Activated CD4-positive, alpha-beta T cell treated with anti-CD3 and anti-CD28 coated beads, Interleukin-2, Interleukin-6, amounts not matched to agents 100 ng/mL and 50 ng/mL, durations not matched to agents 16 hours and 8 hours (primary cell): Measurements from ENCODE around the gene ELAVL2.

Experiments
- DNase-seq: peaks from one replicate; pipeline ENCODE4 v3.0.0-alpha.2; 2020

Gene ELAVL2

DNA sequence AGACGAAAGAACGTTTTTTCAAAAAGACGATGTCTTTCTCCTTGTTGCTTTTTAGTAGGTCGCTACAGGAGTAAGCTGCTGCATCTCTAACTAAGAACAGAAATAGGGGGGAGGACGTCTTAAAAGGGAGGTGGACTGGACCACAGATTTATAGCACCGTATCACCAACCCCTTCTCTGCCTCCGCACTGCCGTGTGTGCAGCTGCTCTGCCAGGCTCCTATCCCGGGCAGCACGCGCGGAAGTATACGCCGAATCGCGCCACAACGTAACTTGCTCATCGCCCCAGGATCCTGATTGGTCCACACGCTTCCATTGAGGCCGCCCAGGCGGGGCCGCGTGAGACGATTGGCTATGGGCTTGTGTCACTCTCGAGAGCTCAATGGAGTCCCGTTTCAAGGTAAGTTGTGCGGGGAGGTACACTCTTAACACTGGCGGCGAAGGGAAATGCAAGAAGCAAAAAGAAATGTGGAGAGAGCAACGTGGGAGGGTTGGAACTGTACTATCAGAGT lies at the start of gene ELAVL2:
Gene ELAVL2 (minus strand): TSS at position 121 of the 510 bp plus-strand sequence. CDS start 64,006 bp downstream, outside the sequence.
- peak; percentile 55 for DNase-seq

DNA sequence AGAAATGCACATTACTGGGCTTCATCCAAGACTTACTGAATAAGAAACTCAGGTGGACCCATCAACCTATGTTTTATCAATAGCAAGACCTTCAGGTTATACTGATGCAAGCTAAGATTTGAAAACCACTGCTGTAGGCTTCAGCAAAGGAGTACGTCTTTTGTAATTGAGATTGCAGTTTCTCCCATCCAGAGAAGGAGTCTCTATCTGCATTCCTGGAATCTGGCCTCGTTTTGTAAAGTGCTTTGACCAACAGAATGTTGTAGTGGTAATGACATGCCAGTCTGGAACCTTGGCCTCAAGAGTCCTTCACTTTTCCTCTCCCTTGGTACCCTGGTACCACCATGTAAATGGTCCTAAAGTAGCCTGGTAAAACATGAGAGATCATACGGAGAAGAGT lies 32.2 kb upstream of the ELAVL2 start:
- DNase-seq = no peak

DNA sequence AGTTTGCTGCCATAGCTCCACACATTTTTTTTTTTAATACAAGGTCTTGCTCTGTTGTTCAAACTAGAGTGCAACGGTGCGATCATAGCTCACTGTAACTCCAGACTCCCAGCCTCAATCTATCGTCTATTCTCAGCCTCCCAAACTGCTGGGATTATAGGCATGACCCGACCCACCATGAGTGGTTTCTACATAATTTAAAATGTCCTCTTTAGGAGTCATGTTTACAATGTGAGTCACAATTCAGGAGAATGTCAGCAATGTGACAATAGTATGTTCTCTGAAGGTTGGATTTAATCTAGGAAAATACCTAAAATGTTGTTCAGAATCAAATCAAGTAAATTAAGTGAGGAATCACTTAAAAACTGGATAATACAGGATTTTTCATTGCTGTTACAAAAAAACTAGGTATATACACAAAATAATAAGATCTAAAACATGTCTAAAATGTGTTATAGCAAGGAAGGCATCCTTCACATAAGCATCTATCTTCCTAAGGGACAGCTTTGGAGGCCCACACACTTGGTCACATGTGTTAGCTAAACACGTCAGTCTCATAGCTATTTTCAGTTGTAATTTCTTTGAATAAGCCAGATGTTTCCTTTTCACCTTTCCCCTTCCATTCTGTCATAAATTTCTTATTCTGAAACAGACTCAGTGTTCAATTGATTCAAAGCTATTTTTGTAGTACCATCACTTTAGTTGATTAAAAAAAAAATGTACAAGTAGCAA lies 30.0 kb upstream of the ELAVL2 start:
- no peak for DNase-seq

DNA sequence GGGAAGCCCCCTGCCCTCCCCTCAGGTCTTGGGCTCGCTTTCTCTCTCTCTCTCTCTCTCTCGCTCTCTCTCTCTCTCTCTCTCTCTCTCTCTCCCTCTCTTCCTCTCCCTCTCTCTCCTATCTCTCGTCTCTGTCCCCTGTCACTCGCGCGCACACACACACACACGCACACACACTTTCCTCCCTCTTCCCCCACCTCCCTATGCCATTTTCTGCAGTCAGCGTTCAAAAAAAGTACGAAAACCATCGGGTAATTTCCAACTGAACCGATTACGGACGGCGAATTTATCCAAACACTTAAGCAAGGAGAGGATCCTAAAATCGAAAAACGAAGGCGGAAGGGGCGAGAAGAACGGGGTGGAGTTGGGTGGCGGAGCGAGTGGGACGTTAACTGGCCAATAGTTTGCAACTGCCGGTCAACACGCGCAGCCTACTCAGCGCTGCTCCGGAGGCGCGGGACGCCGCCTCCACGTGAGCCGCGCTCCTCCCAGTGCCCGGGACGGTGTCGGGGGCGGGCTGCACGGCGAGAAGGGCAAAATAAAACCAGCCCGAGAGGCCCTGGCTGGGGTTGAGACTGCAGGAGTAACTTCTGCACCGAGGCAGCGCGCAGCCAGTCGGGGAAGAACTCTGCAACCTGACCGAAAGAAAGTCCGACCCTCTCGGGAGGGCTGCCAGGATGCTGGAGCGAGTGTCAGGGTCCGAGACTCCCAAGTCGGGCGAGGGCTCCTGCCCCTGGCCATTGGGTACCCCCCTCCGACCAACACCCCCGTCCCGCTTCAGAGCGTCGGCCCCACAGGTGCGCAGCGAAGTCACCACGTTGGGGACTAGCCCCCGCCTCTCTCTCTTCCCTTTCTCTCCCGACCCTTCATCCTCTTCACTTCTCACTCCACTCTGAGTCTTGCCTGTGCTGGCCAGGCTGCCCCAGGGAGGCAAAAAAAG lies 24.9 kb upstream of the ELAVL2 start:
- DNase-seq = no peak

DNA sequence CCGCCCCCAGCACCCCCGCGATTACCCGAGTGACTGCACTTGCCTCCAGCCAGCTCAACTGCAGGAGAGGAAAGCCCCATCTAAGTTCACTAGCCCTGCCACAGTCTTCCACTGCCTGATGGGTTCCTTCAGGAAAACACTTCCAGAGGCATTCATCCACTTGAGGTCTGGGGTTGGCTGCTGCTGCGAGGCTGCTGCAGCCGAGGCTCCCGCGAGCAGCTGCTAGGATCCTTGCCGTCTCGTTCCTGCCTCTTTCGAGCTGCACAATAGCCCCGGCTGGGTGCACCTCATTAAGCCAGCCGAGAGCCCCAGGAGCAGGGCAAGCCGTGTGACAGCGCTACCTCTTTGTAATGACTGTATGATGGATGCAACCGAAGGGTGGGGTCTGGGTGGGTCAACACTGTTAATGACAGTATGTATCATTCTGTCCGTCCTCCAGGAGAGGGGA lies 24.2 kb upstream of the ELAVL2 start:
- no peak for DNase-seq

DNA sequence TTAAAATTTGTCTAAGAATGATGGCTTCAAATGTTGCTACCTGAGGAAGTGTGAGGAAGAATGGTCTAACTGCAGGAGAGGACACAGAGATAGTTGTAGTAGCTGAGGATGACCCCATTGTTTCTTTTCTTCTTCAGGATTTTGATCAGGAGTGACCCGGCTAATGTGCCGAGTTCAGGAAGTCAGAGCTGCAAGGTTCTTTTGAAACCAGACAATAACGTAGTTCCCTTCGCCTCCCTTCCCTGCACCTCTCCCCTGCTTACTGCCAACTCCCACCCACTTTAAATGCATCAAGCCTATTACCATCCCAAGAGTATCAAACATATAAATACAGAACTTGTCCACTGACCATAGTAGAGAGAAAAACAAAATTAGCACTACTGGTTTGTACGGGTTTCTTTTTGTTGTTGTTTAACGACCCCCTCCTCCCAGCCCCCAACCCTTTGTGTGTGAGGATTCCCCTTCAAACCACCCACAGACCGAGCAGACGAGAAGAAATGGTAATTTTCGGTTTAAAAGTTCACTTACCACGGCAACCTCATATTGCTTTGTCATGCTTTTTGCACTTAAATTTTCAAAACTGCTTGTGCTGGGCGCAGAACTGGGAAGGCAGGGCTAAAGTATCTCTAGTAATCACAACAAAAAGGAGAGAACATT lies 23.5 kb upstream of the ELAVL2 start:
- DNase-seq = no peak

DNA sequence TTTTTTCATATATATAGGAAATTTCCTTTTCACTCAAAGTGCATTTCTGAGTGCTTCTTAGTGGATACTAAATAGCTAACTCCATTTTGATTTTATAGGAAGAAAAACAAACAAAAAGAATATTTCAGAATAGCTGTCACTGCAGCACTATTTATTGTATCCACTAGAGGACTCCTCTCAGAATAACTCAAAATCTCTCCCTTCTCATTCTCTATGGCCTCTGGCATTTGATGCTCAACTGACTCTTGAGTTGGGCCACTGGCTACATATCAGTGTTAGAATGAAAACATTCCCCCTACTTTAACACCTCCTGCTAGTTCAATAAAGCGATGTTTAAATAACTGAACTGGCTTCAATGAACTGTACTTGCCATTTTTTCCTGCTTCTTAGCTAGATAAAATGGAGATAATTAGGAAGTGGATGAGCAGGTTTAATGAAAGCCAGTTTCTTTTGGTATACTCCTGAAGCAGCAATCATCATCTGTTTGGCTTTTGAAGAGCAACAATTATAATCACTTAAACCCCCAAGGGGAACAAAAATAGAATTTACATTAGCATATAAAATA lies 16.6 kb upstream of the ELAVL2 start:
- no peak for DNase-seq

DNA sequence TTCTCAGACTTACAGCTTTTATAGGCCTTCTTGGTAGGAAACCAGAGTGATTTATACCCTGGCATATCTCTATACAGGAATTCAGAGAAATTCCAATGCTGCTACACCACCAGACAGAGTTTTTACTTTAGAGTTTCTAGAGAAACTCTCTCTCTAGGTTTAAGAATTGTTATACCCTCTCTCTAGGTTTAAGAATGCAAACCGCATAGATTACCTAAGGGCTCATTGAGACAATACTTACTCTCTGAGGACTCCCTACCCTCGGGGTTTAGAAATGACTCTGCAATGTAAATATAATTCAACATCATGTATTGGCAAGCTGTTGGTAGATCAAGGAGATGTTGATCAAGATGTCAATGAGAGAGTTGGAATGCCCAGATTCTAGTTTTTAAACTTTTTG lies 15.3 kb upstream of the ELAVL2 start:
- no peak for DNase-seq

DNA sequence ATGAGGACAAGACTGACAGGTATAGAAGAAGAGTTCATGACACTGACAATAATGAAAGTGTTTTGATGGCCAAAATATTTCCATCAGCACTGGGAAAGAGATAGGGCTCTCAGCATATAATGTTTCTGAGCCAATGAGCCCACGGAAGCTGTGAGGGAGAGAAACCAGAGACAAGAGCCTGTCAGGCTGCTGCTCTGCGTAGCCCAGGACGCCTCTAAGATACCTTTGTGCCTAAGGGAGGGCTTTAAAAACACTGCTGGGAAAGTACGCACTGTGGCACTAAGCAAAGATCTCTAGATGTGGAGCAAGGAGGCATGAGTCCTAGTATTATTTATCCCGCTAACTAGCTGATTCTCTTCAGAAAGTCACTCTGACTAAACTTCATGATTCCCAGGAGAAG lies 11.0 kb upstream of the ELAVL2 start:
- DNase-seq = no peak

DNA sequence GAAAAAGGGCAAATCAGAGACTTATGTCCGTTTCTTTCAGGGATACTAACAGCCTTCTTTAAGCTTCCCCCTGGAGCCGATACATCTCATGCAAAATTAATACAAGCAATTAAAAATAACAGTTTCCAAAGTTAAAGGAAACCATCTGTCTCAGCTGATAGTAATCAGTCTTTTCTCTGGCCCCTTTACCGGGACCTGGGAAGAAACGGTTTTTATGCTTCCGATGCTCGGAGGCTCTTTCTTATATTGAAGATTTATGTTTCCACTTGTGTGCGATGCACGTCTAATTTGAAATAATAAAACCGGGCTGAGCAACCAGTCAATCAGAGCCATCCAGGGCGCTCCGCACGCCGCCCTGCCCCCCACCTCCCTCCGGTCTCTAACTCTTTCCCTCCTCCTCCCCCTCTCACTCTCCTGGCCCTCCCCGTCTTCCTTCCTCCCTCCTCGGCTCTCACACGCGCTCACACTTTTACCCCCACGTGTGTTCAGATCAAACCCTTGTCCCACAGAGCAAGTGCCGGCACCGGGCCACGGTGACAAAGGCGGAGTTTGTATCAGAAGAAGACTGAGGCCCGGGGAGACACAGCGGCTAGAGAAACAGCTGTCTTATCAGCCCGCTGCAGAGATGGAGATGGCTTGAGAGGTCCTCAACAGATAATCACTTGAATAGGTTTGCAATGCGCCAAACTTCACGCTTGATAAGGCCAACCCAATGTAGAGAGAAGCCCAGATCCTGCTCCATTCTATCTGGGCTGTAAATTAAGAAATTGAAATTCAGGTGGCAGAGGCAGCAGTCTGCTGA lies 5.1 kb upstream of the ELAVL2 start:
- DNase-seq = no peak

DNA sequence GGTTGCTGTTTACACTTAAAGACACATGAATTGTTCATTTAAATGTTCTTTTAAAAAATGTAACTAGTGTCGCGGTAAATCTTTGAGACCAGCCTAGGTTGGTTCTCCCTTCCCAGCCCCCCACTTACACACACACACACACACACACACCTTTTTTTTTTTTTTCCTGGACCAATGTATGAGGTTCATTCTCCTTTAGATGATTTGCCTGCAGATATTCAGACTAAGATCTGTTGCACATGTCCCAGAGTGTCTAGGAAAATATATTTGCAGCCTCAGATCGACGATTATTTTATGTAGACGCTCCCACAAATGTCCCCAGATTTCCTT lies 4.4 kb upstream of the ELAVL2 start:
- no peak for DNase-seq

DNA sequence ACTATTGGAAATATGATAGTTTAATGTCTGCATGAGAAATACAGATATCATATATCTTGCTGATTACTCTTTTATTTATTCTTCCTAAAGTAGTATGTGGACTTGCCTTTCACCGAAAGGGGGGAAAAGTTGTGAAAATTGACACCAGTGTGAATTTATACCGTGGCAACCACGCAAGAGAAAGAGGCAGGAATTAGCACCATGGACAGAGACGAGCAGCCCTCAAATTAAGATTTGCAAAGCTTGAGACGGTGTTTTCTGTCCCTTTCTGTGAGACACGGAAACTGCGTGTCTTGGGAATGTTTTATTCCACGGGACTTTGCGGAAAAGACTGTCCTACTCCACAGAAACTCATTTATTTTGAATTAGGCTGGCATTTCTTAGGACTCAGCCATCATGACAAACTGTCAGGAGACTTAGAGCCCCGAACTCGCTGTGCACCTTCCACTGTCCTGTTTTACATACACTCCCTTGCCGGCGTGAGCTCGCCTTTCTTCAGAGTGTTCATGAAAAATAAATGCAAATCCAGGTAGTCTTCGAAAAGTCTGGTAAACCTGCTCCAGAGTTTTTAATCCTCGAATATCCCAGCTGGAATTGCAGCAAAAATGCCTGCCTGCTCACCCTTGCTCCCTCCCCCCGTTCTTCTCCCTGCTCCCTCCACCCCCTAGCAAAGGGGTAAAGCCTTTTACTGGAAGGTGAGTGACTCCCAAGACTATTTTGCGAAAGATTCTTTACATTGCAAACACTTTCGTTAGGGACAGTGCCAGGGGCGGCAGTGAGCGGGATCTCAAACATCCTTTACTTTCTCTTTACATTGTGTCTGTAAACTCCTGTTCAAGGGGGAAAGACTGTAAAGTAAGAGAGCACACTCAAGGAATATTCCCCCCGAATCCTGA lies 3.8 kb upstream of the ELAVL2 start:
- DNase-seq = no peak

DNA sequence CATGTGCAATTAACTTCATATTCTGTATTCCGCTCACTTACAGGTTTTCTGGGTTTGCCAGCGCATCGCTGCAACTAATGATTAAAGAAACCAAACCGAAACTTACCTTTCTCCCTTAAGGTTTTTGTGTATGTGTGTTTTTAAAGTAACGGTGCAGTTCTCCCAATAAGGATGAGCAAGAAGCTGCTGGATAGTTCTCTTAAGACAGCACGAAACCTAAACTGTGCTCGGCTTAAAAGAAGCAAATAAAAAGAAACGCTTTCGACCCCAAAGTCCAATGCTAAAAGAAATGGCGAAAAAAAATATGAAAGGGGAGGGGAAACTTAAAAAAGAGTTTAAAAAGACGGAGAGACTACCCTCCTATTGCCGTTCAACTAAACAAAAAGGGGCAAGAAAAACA lies 340 bp downstream of the ELAVL2 start:
- no peak for DNase-seq

DNA sequence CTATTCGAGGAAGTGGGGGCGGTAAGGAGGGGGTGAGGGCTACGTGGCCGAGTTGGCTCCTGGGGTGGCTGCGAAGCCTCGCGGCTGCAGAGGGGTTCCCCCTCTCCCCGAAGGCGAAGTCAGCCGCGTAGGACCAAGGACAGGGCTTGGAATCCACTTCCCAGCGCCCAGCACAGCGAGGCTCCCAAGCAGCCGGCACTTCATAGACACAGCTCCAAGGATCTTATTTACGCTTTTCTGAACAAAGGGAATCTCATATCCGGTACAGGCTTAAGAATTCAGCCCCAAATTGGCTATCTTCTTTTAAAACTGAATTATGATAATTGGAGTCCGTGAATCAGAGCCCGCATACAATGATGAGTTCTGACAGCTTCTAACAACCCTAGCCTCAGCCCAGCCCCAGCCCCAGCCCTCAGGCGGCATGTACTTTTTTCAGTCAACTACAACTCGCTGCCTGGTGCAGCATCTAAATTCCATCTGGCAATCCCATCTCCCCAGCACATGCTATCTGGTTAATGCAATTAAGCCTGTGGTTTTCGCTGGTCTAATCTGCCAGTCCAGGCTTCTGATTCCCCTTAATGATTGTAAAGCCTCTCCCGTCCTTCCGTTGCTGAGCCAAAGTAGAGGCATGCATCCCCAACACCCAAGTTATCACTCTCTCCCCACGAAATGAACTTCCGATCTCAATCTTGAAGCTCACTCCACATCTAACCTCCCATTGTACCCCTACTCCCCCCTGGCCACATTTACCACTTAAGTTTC lies 1.0 kb downstream of the ELAVL2 start:
- no peak for DNase-seq

DNA sequence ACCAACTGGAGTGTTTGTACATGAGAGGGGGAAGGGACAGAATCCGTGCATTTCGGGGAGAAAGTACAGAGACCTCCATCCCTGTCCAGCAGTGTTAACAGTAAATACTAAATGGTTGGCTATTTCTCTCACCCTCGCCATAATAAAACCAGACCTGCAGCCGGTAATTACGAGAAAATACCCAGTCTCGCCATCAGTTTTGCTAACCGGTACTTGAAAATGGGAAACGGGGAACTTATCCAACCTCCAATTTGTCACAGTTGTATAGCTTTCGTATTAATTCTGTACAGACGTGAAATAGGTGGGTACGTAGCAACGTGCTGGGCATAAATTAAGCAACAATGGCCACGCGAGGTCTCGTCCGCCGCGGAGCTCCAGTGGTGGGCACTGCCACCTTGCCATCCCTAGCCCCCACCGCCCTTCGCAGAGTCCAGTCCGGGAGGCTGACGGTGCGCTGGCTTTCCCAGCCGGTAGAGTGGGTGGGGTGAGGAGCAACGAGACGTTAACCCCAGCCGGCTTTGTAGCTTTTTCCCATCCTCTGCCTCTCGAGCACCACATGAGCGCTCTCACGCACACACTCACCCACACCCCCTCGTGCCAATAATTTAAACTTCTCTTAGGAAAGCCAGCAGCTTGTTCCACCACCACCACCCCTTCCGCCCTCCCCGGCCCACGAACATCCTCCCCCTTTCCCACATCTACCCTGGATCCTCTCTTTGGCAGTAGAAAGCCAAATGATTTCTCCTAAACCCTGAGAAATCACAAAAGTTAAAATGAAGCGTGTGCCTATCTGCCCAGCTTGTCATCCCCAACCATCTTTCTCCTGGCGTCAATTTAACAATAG lies 1.8 kb downstream of the ELAVL2 start:
- DNase-seq = no peak

DNA sequence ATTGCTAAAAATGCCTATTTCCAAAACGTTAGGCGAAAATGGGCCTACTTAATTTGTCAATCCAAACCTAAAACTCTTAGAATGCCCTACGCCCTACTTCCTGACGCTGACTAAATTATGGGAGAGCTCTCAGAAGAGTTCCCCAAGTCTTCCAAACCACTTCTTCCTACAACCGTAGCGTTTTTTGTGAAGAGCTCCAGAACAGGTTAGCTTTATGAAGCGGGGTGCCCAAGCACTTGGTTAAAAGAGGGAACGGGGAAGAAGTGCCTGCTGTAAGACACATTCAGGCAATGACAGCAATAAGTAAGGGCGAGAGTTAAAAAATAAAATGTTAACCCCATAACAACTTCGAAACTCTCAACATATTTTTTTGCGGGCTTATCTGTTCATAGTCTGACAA lies 2.8 kb downstream of the ELAVL2 start:
- DNase-seq = no peak

DNA sequence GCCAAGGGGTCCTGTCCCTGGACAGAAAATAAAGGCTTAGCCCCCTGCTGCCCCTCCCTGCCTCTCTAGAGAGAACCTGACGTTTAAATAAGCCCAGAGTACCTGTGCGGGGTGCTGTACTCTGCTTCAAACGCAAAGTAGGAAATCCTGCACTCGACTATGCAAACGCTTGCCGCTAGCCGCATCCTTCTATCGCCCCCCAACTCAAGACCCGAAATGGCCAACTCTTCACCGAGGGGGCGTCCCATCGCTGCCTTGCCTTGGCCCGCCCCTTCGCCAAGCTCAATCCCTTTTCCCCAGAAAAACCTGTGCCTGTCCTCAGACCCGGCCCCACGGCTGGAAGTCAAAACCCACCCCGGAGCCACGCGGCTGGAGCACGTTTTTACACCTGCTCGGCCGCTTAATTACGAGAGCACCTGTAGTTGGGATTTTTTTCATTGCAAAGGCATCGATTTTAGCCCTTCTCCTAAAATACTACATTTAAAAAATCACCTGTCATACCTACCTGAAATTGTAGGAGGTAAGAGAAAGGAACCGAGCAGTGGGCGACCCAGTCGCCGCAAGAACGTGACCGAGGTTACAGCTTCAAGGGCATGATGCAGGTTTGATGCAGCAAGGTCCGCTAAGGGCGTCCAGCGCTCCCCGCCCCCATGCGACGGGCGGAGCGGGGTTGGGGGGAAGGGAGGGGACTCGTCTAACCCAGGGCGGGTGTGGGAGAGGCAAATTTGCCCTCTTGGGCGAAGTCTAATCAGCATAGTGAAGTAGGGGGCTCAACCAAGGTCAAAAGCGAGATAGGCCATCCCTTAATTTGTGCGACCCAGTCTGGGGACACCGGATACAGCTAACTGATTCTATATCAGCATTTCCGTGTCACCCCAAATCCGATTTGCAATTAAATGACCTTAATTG lies 3.5 kb downstream of the ELAVL2 start:
- DNase-seq = no peak
